HG03045 (cell line): ENCODE data around the gene CRTAC1.

Source experiments
- ATAC-seq: cut with Tn5 transposase; IDR thresholded peaks from one replicate; pipeline ENCODE4 v1.9.1; 2021; ENCODE audit warnings: mild to moderate bottlenecking, moderate library complexity; ENCODE audit not compliant: unreplicated experiment

CRTAC1 gene

DNA sequence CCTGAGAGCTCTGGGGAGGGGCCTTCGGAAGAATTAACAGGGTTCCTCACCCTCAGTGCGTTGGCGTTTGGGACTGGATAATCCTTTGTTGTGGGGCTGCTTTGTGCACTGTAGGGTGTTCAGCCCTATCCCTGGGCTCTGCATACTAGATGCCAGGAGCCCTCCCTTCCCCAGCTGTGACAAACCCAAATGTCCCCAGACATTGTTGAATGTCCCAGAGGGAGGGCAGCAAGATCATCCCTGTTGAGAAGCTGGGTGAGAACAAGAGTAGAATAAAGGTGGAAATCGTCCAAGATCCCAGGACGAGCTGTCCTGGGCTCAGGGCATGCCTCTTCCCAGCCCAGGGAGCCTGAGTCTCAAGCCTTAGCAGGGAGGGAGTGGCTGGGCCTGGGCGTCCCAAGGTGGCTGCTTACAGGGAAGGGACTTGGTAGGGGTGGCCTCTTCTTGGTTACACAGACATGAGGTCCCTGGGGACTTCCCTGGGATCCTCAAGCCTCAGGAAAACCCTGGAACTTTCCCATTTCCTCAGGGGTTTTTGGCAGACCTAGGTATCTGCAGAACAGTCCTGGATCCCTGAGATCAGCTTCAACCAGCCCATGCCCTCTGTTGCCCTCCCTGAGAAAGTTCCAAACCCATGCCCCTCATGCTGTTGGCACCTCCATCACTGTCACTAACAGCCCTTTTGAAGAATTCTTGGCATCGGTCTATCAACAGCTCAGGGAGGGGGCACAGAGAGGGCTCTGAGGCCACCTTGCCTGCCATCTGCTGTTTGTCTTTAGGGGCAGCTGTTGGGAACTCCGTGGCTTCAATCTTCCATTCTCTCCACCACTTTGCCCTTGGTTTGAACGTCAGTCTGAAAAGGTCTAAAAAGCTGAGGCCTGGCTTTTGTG, 127.0 kb downstream of the CRTAC1 start:
- ATAC-seq, result no peak

- no peak for ATAC-seq
These were observed 129.0 kb downstream of the CRTAC1 start for GRCh38 chr10:97901381-97901780.

GRCh38 chr10:97898429-97898828, 132.0 kb downstream of the CRTAC1 start:
- no peak for ATAC-seq

GRCh38 chr10:97896756-97897358, 133.6 kb downstream of the CRTAC1 start:
- ATAC-seq, result no peak

DNA sequence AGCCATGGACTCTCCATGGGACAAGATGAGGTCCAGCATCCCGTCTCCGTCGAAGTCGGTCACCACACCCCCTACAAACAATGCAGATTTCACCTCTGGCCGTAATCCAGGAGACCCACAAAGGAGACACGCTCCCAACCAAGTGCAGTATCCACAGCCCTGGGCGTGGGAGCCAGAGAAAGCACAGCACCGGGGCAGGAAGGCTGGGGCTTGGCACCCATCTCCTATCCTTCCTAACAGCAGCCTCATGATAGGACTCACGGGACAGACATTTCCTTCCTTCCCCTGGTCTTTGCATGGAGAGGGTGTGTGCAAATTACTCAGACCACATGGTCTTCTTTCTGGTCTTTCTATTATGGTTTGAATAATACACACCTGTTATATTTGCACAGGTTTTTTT, 134.5 kb downstream of the CRTAC1 start:
- no peak for ATAC-seq

DNA sequence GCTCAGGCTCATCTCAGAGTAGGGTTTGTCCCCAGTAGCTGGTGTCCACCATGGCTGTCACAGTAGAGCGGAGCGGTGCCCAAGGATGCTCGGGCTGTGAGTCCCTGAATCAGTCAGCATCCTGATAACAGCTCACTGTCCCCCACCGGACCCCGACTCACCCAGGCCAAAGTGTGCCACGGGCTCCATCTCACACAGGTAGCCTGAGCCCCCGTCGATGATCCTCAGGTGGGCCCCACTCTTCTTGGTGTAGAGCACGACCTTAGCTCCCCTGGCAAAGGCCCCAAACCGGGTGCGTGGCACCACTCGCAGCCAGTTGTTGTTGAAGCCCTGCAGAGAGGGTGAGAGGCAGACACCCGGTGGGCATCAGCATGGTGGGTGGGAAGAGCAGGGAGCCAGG, 135.3 kb downstream of the CRTAC1 start:
- ATAC-seq, result no peak

- ATAC-seq, result no peak
These were observed 136.3 kb downstream of the CRTAC1 start for GRCh38 chr10:97894092-97894491.

DNA sequence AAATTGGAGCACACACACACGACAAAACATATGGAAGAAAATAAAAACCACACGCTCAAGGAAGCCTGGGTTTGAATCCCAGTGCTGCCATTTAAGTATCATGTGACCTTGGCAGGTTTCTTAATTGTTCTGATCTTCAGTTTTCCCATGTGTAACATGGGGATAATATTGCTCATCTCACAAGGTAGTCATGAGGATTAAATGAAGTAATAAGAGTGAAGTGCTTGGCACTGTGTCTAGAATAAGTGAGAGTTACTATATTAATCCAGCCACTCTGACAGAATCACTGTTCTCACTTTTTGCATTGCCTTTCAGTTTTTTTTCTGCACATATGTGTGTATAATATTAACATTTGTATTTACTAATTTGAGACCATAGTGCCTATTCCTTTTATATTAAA, 137.5 kb downstream of the CRTAC1 start:
- no peak for ATAC-seq

DNA sequence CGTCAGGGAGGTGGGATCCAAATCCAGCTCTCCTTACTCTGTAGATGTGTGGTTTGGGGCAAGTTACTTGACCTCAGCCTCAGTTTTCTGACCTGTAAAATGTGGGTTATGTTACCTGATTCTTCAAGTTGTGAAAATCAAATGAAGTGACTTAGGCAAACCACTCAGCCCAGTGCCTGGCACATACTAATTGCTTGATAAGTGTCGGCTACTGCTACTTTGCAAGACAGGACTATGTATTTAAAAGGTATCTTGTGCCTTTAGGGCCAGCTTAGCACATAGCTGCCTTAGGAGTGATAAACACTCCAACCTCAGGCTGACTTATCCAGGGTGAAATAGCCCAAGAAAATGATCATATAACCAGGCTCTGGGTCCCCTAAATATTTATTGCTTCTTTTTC, 137.9 kb downstream of the CRTAC1 start:
- no peak for ATAC-seq

GRCh38 chr10:97891497-97892167, 138.8 kb downstream of the CRTAC1 start:
- ATAC-seq, result no peak

DNA sequence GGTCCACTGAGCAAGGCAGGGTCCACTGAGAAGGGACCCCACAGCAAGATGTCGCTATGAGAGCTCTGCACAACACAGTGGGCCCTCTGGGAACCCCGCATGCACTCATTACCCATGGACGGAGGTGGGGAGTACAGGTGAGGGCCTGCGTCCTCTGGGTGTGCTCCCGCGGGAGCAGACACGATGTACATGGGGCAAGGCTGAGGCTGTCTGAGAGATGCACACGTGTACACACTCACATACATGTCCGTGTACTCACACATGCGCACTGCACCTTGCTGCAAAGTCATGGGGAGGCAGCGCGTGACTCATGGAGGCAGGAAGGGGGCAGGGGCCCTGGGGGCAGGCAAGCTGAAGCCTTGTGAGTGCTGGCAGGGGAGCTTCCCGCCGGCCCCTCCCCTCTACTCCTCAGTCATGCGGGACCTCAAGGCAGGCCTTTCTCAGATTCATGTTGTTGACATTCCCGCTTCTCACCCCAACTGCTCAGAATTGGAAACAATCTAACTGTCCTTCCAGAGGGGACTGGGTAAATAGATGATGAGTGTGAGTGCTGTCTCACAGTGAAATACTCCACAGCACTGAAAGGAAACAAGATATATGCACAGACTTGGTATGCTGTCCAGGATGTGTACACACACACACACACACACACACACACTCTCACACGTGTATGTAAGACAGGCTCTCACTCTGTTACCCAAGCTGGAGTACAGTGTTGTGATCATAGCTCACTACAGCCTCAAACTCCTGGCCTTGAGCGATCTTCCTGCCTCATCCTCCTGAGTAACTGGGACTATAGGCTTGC, 140.8 kb downstream of the CRTAC1 start:
- ATAC-seq, result no peak

DNA sequence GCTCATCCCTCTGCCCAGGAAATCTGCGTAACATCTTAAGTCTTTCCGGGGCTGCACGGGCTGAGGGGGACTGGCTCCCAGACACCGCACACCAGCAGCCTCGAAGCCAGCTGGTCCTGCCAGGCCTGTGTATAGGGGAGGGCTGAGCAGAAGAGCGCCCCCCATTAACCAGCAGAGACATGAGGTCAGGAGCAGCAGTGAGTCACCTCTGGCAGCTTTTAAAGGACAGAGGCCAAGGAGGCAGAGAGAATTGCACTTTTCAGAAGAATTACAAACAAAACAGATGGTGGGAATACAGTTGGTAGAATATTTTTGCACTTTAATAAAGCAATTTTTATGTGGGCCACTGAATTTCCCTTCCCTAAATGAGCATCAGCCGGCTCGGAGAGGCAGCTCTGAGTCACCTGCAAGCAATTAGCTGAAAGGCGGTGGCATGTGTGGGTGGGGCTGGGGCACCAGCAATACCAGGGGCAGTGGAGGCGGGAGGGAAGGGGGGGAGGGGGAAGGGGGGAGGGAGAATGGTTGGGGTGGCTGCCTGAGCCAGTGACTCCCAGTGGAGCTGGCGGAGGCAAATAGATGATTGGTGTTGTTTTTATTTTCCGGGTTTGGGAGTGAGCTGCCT, 141.7 kb downstream of the CRTAC1 start:
- no peak for ATAC-seq

- ATAC-seq, result no peak
These were observed 142.3 kb downstream of the CRTAC1 start for GRCh38 chr10:97888134-97888533.

DNA sequence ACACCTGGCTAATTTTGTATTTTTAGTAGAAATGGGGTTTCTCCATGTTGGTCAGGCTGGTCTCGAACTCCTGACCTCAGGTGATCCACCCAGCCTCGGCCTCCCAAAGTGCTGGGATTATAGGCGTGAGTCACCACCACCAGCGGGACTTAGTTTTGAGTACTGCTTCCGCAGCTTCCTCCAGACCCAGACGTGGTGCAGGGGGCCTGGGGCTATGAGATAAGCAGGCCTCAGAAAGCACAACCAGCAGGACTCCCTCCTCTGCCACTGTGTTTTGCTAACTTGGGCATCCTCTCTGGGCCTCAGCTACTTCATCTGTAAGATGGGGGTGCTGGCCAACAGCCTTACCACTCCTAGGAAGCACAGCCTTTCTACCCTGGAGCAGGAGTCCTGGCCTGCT, 143.0 kb downstream of the CRTAC1 start:
- ATAC-seq, result no peak

GRCh38 chr10:97886286-97886685, 144.1 kb downstream of the CRTAC1 start:
- ATAC-seq, result no peak

DNA sequence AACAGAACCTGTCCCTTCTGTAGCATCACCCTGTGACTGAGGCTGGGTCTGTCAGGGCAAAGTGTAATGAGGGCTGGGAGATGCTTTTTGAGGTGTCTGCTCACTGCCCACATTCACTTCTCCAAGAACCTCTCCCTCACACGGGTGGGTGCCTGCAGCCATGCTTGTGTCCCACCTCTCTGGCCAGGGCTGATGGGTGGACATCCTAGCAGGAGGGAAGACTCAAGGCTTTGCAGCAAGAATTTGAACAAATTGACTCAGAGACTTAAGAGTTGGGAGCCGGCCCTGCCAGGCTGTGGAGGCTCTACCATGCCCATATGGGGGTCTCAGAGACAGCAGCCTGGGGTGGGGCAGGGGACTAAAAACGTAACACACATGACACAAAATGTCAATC, 147.3 kb downstream of the CRTAC1 start:
- ATAC-seq, result no peak

- no peak for ATAC-seq
These were observed 148.0 kb downstream of the CRTAC1 start for GRCh38 chr10:97882142-97883091.

GRCh38 chr10:97880109-97880508, 150.3 kb downstream of the CRTAC1 start:
- ATAC-seq, result no peak

DNA sequence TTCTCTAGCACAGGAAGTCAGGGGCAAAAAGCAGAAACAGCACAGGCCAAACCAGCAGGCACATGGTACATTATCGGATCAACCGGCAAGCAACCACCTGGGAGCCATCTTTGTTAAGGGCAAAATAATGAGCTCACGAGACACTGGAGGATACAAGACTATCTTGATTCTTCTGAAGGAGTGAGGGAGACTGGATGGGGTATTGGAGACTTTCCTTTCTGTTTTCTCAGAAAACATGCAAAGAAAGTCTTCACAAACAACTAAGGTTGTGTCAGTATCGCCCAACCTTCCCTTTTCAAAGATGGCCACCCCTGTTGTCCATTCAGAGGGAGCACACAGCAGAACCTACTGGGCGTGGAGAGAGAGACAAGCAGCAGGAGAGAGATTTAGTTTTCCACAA, 151.2 kb downstream of the CRTAC1 start:
- ATAC-seq, result no peak

DNA sequence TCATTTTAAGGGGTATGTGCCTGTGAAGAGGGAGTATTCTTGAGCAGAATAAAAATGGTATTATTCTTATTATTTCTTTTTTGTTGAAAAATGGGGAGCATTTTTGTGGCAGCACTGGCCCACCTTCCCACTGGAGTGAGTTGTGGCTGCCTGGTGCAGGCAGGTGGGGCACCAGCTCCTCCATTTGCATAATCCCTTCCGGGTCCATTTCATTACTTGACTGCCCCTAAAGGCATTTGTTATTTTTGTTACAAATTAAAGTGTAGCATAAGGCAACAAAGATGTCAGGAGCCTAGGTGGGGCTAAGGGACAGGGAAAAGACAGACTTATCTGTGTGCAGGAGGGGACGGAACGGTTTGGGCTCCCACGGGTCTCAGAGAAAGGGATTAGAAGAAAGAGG, 154.0 kb downstream of the CRTAC1 start:
- ATAC-seq, result no peak
